Measurements from ENCODE around the gene ITGA1.

The ITGA1 gene

DNA sequence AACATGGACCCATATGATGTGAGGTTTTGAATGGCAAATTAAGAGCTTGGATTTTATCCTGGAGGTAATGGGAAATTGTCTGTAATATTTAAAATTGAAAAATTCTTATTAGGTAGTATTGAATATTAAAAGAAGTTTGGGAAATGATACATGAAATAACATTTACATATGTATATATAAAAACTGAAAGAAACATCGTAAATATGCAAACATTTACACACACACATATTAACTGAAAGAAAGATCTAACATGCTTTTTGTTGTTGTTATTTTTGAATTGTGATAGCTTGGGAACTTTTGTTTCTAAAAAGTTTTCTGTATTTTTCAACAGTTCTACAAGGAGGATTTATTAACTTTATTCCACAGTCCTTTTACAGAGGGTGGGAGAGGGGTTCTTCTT lies 118.6 kb downstream of the ITGA1 start:
- DNase-seq = no peak

GRCh38 chr5:52906845-52907244 lies 119.1 kb downstream of the ITGA1 start:
- DNase-seq = no peak

DNA sequence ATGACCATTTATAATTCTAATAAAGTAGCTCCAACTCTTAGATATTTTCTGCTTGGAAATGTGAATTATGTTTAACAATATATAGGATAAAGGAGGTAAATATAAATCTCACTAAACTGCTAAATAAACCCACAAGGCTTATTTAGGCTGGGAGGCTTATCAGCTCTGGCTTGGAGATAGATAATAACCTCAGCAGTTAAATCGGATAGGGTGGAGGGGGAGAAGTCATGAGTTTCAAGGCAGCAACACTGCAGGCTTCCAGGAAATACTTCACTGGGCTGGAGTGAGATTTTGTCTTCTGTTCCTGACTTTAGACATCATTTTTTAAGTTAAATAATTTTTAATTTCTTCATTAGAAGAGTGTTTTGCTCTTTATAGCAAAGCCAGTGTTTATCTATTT lies 121.5 kb downstream of the ITGA1 start:
- DNase-seq = no peak

GRCh38 chr5:52910071-52910470 lies 122.4 kb downstream of the ITGA1 start:
- no peak for DNase-seq

DNA sequence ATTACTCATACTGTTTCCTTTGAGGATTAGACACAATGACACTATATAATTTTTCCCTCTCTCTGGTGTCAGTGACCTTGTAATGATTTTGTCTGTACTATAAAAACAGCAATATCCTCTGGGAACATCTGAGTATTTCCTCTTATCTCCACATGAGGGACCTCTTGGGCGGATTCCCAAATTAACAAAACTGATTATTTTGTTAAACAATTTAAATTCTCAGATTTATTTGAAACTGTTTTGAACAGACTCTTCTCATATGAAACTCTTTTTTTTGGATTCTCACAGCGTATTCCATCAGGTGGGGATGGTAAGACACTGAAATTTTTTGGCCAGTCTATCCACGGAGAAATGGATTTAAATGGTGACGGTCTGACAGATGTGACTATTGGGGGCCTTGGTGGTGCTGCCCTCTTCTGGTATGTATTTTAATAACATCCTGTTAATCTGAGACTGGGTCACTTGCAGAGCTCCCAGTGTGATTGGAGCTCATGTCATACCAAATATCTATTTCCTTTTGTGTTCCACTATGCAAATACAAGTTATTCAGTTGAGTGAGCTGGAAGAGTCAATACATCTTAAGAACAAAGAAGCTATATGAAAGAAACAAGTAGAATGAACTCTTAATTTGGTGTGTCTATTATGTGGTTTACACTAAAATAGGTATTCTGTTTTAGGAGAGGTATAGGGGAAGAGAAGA lies 127.6 kb downstream of the ITGA1 start:
- peak; percentile 18 for DNase-seq

DNA sequence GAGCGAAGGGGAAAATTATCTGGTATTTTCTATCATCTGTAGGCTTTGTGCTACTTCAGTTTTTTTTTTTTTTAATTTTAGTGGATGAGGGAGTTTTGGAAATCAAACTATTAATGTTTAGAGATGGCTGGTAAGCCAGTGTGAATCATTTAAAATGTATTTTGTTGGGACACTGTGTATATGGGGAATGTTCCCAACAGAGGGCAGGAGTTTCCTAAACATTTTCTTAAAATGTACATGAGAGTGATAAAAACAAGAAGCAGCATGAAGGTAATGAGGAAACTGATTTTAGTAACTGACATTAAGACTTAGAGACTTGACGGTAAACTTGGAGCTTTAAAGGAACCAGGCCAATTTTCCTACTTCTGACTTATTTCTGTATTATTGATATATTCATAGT lies 133.2 kb downstream of the ITGA1 start:
- DNase-seq = no peak

DNA sequence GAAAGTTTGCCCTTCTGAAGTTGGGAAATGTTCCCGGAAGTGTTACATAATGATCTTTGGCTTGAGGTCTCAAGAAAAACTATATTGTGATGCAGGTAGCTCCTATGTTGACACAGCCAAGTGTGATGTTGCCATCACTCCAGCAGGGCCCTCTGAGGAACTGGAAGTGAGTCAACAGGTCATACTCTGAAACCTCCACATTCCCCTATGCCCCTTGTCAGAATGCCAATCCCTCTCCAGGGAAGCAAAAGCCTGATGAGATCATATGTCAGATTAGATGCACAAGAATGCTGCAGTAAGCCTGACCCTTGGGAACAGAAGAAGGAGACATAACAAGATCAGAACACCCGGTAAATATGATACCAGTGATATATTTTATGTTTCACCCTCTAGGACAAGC lies 134.7 kb downstream of the ITGA1 start:
- DNase-seq = no peak

DNA sequence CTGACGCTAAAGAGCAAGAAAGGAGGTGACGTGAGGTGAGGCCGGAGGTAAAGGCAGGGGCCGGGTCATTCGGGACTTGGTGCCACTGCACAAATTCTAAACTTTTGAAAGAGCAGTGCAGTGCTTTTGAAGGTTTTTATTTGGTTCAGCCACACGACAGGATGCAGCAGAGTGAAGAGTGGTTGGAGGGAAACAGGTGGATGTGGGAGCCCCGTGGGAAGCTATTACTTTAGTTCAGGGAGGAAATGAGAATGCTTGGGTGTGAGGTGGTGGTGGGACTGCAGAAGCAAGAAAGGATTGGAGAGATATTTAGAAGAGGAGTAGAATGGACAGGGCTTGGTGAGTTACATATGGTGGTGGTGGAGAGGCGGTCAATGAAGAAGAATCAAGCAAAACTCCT lies 136.7 kb downstream of the ITGA1 start:
- DNase-seq = no peak

DNA sequence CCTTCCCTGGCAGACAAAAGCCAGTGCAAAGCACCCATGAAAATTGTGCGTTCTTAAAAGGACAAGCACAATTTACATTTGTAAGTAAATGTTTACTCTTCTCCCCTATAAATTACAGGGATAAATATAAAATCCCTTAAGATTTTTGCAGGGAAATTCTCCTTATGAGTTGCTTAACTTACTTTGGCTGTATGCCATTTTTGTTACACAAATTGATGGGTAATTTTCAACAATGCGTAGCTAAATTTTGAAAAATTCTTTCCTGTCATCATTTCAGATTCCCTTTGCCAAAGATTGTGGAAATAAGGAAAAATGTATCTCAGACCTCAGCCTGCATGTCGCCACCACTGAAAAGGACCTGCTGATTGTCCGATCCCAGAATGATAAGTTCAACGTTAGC lies 137.3 kb downstream of the ITGA1 start:
- no peak for DNase-seq

GRCh38 chr5:52928689-52929088 lies 141.0 kb downstream of the ITGA1 start:
- DNase-seq = no peak

- no peak for DNase-seq
Observed at GRCh38 chr5:52938226-52938625, 150.5 kb downstream of the ITGA1 start.

- no peak for DNase-seq
Observed at GRCh38 chr5:52943285-52943684, 155.6 kb downstream of the ITGA1 start.

- DNase-seq = no peak
Observed at GRCh38 chr5:52943808-52944207, 156.1 kb downstream of the ITGA1 start.

DNA sequence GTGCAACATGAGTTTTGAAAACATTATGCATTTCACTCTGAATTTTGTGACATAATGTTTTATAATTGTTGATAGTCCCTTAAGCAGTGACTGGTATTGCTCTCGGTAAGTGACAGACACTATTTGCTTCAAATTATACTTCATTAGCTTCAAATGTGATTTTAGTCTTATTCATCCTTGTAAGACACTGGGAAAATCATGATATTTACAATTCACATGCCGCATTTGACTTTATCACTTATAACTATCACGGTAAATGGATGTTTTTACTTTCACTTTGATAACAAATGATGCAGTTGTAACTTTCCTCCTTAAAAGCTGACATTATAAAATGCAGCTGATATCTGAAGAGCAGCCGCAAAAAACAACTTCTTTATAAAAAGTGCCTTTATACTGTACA lies 157.3 kb downstream of the ITGA1 start:
- DNase-seq = no peak

- DNase-seq = no peak
Observed at GRCh38 chr5:52947208-52947607, 159.5 kb downstream of the ITGA1 start.

DNA sequence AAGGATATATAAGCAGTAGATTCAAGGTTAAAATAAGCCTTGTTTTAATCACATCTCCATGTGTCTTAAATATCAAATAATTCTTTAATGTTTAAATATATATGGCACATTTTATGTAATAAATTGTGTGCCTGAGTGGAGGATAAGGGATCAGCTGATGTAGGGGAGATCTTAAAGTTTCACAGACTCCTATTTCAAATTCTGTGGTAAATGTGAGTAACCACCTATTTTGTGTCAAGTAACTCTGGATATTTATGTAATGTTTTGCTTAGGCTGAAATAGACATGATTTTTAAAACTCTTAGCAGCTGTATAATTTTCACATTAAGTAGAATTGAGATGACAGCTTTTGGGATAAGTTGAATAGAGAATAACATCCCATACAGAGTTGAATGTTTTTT lies 160.1 kb downstream of the ITGA1 start:
- DNase-seq = no peak

DNA sequence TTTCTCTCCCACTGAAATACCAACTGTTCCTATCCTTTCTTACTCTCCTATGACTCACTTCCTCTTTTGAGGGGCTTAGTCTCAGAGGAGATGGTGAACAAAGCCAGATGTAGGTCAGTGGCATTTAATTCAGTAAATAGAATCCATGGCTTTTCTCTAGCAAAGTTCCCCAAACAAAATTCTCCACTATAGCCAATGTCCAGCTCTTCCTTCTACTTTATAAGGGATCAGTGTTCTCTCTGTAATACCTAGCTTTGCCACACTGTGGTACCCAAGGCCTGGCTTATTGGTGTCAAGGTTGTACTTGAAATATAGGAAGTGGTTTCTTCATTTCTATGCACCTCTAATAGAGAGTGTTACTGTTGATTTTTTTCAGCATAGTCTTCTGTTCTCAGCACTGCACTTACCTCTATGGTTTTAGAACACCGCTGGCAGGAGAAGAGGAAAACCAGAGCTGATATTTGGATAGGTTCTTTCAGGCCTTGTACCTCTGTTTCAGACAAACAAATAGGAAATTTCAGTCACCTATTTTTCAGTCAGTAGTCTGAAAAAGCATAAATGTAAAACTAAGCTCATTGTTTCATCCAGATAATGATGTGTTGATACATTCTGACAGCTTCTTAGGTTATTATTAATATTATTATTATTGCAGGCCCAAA lies 160.8 kb downstream of the ITGA1 start:
- peak; percentile 37 for DNase-seq

DNA sequence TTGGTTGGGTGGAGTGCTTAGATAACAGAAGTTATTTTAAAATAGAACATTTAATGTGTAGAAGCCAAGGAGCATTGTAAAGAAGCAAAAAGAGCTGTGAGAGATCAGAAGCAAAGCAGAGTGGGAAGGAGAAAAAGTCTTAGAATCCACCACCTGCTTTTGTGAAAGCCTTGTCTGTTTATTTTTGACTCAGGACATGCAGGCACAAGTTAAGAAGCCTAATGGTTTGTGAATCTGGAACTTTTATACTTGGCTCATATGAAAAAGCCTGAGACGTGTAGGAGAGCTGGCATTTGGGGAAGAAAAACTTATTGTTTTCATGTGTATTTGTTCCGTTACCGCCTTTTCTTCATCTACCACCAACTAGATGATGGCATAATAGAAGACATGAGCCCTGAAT lies 163.0 kb downstream of the ITGA1 start:
- no peak for DNase-seq

- DNase-seq = no peak
Observed at GRCh38 chr5:52952483-52952882, 164.8 kb downstream of the ITGA1 start.

DNA sequence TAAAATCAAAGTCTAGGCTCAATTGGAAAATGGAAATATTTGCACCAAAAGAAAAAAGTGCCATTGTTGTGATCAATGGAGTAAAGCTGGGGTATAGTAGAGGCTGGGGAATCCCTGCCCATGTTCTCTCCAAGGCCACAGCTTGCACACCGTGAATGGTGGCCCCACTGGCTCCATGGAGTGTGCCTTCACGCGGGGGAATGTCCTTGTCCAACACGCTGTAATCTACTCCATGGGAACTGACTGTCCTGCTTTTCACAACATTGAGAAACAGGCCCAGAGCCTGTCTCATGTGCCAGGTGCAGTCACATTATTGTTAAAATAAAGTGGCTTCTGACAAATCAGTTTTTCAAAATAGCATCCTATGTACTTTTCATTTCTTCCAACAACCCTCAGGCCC lies 168.3 kb downstream of the ITGA1 start:
- no peak for DNase-seq

DNA sequence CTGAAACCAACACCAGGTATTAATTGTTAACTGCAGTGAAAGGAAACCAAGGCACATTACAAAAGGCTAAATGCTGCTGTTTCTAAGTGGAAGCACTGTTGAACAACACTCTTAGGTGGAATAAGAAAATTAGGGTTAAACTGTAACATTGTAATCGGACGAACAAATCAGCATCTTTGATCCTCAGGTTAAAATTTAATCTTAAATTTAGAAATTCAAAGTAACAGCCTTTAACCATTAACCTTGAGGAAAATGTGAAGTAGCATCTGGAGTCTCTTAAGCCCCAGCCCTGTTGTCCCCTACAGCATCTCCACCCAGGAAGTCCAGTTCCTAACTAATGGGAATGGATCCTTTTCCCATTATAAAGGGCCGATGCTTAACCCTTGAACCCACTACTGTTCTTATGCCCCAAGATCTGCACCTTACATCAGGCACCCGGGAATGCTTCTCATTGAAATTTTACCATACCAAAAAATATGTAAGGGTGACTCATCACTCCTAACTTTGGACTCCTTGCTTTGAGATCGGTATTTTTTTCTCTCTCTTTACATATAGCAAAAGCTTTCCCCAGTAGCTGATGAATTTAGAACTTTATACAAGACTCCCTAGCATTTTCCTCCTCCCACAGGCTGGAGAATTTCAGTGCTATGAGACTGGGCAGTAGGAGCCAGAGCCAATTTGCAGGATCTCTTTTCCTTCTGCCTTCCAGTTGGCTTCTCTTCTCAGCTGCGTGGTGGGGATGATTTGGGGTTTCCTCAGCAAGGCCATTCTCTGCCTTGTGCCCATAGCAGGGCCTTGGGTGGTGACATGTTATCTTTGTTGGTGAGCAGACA lies 169.4 kb downstream of the ITGA1 start:
- DNase-seq = no peak

- no peak for DNase-seq
Observed at GRCh38 chr5:52961274-52961681, 173.6 kb downstream of the ITGA1 start.

- no peak for DNase-seq
Observed at GRCh38 chr5:52963636-52964035, 175.9 kb downstream of the ITGA1 start.

- no peak for DNase-seq
Observed at GRCh38 chr5:52964138-52964537, 176.4 kb downstream of the ITGA1 start.

Data from T-helper 9 cell (primary cell).